ENCODE results near the gene TAB3.

TAB3 gene

DNA sequence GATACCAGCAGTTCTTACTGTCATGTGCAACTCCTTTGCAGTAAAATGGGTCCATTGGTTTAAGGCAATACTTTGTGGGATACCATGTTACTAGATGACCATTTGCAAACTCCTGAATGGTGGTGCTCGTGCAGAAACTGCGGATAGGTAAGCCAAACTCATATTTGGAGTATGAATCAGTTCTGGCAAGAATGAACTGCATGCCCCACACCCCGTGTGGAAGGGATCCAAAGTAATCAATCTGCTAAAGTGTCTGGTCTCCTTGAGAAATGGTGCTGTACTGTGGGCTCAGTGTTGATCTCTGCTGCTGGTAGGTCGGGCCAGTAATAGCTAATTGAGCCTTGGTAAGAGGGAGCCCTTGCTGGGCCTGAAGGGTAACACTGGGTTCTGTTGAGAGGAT is 4.2 kb upstream of the TAB3 start:
- Mint-ChIP-seq H3K4me3 (no peak overlapping the region), H3K4me1 (peaks cover 11% of the 10 kb centered on the region), H3K27ac (no peak overlapping the region), H3K36me3 (ENCODE audit: low read depth) (no peaks in the 10 kb centered on the region), H3K9me3 (peaks cover 33% of the 10 kb centered on the region), H3K27me3 (ENCODE audit: low read depth, poor library complexity) (no peaks in the 10 kb centered on the region)
- TF ChIP-seq, protein P1, sequence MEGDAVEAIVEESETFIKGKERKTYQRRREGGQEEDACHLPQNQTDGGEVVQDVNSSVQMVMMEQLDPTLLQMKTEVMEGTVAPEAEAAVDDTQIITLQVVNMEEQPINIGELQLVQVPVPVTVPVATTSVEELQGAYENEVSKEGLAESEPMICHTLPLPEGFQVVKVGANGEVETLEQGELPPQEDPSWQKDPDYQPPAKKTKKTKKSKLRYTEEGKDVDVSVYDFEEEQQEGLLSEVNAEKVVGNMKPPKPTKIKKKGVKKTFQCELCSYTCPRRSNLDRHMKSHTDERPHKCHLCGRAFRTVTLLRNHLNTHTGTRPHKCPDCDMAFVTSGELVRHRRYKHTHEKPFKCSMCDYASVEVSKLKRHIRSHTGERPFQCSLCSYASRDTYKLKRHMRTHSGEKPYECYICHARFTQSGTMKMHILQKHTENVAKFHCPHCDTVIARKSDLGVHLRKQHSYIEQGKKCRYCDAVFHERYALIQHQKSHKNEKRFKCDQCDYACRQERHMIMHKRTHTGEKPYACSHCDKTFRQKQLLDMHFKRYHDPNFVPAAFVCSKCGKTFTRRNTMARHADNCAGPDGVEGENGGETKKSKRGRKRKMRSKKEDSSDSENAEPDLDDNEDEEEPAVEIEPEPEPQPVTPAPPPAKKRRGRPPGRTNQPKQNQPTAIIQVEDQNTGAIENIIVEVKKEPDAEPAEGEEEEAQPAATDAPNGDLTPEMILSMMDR (IDR thresholded peaks at IDR 0.05) = no peak
- DNase-seq = no peak

DNA sequence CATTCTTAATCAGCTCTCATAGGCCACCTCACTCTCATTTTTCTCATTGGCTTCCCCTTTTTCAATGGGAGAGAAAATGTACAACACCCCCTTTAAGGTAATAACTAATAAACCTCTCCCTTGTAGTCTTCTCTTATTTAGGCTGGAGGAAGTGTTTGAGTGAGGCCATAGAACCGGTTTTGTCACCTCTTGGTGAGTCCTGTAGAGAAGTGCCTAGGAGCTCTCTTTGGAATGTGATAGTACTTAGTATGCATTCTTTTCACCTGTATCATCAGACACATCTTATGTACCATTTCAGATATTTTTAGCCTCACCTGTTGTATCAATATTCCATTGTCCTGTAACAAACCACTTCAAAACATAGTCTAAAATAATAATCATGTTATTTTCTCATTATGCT is 3.5 kb upstream of the TAB3 start:
- Mint-ChIP-seq H3K4me3 (no peak overlapping the region), H3K4me1 (peaks cover 17% of the 10 kb centered on the region), H3K27me3 (ENCODE audit: low read depth, poor library complexity) (no peaks in the 10 kb centered on the region), H3K9me3 (peaks cover 33% of the 10 kb centered on the region), H3K36me3 (ENCODE audit: low read depth) (no peaks in the 10 kb centered on the region), H3K27ac (no peak overlapping the region)
- DNase-seq = no peak
- TF ChIP-seq, protein P1 (IDR thresholded peaks at IDR 0.05) = no peak

DNA sequence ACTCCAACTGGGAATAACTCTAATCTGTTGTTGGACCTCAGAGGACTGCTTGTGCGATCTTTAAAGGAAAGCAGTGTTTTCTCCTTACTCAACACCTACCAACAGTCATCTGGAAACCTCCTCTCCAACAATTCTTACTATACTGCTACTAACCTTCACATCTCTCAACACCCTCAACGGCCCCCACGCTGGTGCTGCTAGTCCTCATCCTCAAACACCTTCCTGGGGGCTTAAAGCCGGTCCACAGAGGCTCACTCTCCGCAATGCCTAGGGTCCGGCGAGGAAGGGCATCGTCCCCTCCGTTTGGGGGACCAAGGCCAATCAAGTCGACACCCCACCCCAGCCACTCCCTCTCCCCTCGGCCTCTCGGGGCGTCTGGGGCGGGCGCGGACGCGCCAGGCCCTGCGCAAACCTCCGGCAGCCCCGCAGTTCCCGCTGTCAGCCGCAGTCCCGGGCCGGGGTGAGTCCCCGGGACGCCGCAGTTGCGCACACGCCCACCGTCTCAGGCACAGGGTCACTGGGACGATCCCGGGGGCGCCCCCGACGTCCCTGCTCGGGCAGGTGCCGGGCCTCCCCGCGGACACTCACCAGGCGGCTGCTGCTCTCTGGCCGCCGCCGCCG is 418 bp downstream of the TAB3 start:
- peaks cover 23% of the 10 kb centered on the region for H3K9me3 Mint-ChIP-seq
- TF ChIP-seq, protein P1 (IDR thresholded peaks at IDR 0.05) = no peak
- H3K27ac Mint-ChIP-seq = no peak overlapping the region

DNA sequence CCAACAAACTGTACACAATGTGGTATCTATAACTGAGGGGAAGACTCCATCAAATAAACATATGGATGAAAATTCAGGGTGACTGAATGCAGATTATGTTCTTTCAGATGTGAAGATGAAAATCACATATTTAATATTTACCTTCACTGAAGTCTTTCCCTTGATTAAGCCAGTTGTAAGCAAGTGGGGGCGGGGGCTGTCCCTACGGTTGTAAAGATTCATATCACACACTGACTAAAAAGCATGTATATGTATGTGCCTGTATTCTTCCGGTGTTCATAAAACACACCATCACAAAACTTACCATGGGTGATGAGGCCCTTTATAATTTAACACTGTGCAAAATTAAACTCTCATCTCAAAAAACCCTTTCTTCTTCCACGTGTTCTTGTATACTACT is 1.3 kb downstream of the TAB3 start:
- peaks cover 18% of the 10 kb centered on the region for H3K4me1 Mint-ChIP-seq
- no peak overlapping the region for H3K27ac Mint-ChIP-seq
- TF ChIP-seq, protein P1 (IDR thresholded peaks at IDR 0.05) = no peak

More for the DNA sequence above, 418 bp downstream of the TAB3 start:
- Mint-ChIP-seq H3K36me3 (ENCODE audit: low read depth) (no peaks in the 10 kb centered on the region), H3K4me1 (peaks cover 18% of the 10 kb centered on the region), H3K27me3 (ENCODE audit: low read depth, poor library complexity) (no peaks in the 10 kb centered on the region), H3K4me3 (peak overlapping the region; percentile 89)
- DNase-seq = no peak

DNA sequence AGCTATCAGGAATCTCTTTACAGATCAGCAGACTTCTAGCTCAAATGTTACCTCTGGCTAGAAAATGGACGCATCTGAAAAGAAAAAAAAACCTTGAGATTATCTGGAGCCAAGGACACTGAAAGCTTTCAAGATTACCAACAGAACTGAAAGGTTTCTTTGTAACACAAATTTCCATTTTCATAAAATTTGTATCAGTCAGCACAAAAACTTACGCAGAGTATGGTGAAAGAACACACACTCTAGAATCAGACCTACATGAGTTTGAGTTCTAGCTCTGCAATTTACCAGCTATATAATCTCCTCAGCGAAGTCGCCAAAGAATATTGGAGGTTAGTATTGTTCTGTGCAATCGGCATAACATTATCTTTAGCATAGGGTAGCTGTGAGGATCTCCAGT is 1.8 kb downstream of the TAB3 start:
- Mint-ChIP-seq H3K4me3 (no peak overlapping the region), H3K4me1 (peaks cover 18% of the 10 kb centered on the region)

More for the DNA sequence above, 1.3 kb downstream of the TAB3 start:
- H3K27me3 Mint-ChIP-seq (ENCODE audit: low read depth, poor library complexity) = no peaks in the 10 kb centered on the region
- peak overlapping the region; percentile 89 for H3K4me3 Mint-ChIP-seq
- H3K9me3 Mint-ChIP-seq = peaks cover 23% of the 10 kb centered on the region
- DNase-seq = no peak
- H3K36me3 Mint-ChIP-seq (ENCODE audit: low read depth) = no peaks in the 10 kb centered on the region

More for the DNA sequence above, 1.8 kb downstream of the TAB3 start:
- no peak for DNase-seq
- TF ChIP-seq, protein P1 (IDR thresholded peaks at IDR 0.05) = no peak
- Mint-ChIP-seq H3K27me3 (ENCODE audit: low read depth, poor library complexity) (no peaks in the 10 kb centered on the region), H3K27ac (no peak overlapping the region), H3K36me3 (ENCODE audit: low read depth) (no peaks in the 10 kb centered on the region), H3K9me3 (peaks cover 23% of the 10 kb centered on the region)

Data from nephron progenitor cell (in vitro differentiated cells).